Keratinocyte (primary cell): ENCODE data around the gene MGAT5. TPM values are rescaled to one million over a fixed set of nuclear protein-coding genes. Genes with fewer than 3 reads are reported as not detected.

Experiments
- DNase-seq: peaks from one replicate; pipeline ENCODE4 v3.0.0-alpha.2; 2011; ENCODE audit warnings: low read depth, missing footprints, low spot score
- FAIRE-seq: peaks from 2 replicates; lab custom pipeline; 2011; peaks lifted over from hg19 to GRCh38; lab: Jason Lieb, UNC
- H2AFZ ChIP-seq: 2 replicates; pipeline ENCODE4 v1.6.0; 2012; ENCODE audit warnings: low read length, control low read depth, inconsistent platforms; ENCODE audit not compliant: control insufficient read depth
- H3K27ac ChIP-seq: 2 replicates; pipeline ENCODE4 v1.5.1; 2011; ENCODE audit warnings: low read length; ENCODE audit not compliant: control insufficient read depth, insufficient read depth
- H3K27me3 ChIP-seq: 3 replicates; pipeline ENCODE4 v1.6.0; 2011; ENCODE audit warnings: low read length; ENCODE audit not compliant: control insufficient read depth, insufficient read depth; ENCODE audit errors: extremely low read depth
- H3K36me3 ChIP-seq, 2 experiments: 2 replicates in 1 of 2; 3 replicates in 1 of 2; pipeline ENCODE4 v1.5.1; 2011; ENCODE audit warnings: low read length in 2 of 2, mild to moderate bottlenecking in 1 of 2; ENCODE audit not compliant: control insufficient read depth in 2 of 2, insufficient read depth in 2 of 2; ENCODE audit errors: extremely low read depth in 1 of 2
- H3K4me1 ChIP-seq: 3 replicates; pipeline ENCODE4 v1.5.1; 2011; ENCODE audit warnings: low read length; ENCODE audit not compliant: control insufficient read depth, insufficient read depth; ENCODE audit errors: extremely low read depth
- H3K4me2 ChIP-seq: 3 replicates; pipeline ENCODE4 v1.6.0; 2011; ENCODE audit warnings: low read depth, low read length; ENCODE audit not compliant: control insufficient read depth, insufficient read depth; ENCODE audit errors: extremely low read depth
- H3K4me3 ChIP-seq, 3 experiments: fragments of 200-600 bp in 1 of 3; sonication (generic) in 1 of 3; 2 replicates in 2 of 3; 3 replicates in 1 of 3; pipeline ENCODE4 v1.5.1; 2011 to 2016; ENCODE audit warnings: low read length in 3 of 3, mild to moderate bottlenecking in 3 of 3, control low read depth in 2 of 3, inconsistent platforms in 1 of 3, low read depth in 1 of 3, mixed read lengths in 1 of 3, mixed run types in 1 of 3, moderate library complexity in 1 of 3; ENCODE audit not compliant: control insufficient read depth in 2 of 3, insufficient read depth in 2 of 3; ENCODE audit errors: extremely low read depth in 1 of 3
- H3K79me2 ChIP-seq: 2 replicates; pipeline ENCODE4 v1.6.0; 2012; ENCODE audit warnings: low read length; ENCODE audit not compliant: control insufficient read depth, insufficient read depth
- H3K9ac ChIP-seq: 3 replicates; pipeline ENCODE4 v1.6.0; 2011; ENCODE audit warnings: low read length; ENCODE audit not compliant: control insufficient read depth, insufficient read depth; ENCODE audit errors: extremely low read depth
- H3K9me1 ChIP-seq: 3 replicates; pipeline ENCODE4 v1.6.0; 2011; ENCODE audit warnings: low read length; ENCODE audit not compliant: control insufficient read depth, insufficient read depth; ENCODE audit errors: extremely low read depth
- H3K9me3 ChIP-seq: 2 replicates; pipeline ENCODE4 v1.5.1; 2012; ENCODE audit warnings: low read depth, low read length; ENCODE audit not compliant: control insufficient read depth
- H4K20me1 ChIP-seq: 3 replicates; pipeline ENCODE4 v1.6.0; 2011; ENCODE audit warnings: low read length; ENCODE audit not compliant: control insufficient read depth, insufficient read depth; ENCODE audit errors: extremely low read depth
- EZH2 ChIP-seq: IDR thresholded peaks from one replicate; pipeline ENCODE4 v1.6.1; 2012; ENCODE audit warnings: inconsistent platforms, mild to moderate bottlenecking, low read length, moderate library complexity
- dilution Hi-C: fragments of 300-500 bp; cut with MboI; formaldehyde crosslinking; loops from one replicate; pipeline ENCODE4 v1.7.0; 2020; ENCODE audit warnings: low sequenced_read_pairs; ENCODE audit not compliant: extremely low pct_ligation_motif_present
- polyA plus RNA-seq, 5 experiments: library from polyadenylated mRNA; depleted of rRNA in 3 of 5; stranded (reverse) in 3 of 5; stranded (forward) in 1 of 5; unstranded in 1 of 5; fragments of >200 nt; gene quantifications; 1 replicate in 1 of 5; 2 replicates in 3 of 5; 3 replicates in 1 of 5; pipeline versions ENCODE4 v1.2.1 to v1.2.3, GENCODE V29; 2011 to 2012; ENCODE audit warnings: missing spikeins in 2 of 5, low read depth in 1 of 5, low replicate concordance in 1 of 5
- TF ChIP-seq, protein P1 (sequence below), 3 experiments: IDR thresholded peaks in 1 of 3; conservative IDR thresholded peaks in 1 of 3; optimal IDR thresholded peaks in 1 of 3; 2 replicates in 2 of 3; 3 replicates in 1 of 3; pipeline versions ENCODE3 to v1.5.1; 2011; ENCODE audit warnings: low read length in 3 of 3, mild to moderate bottlenecking in 3 of 3, moderate library complexity in 2 of 3, control low read depth in 1 of 3, inconsistent platforms in 1 of 3; ENCODE audit not compliant: insufficient read depth in 2 of 3; ENCODE audit errors: extremely low read depth in 1 of 3

The MGAT5 gene
- polyA plus RNA-seq, 1 donor (not counting 4 experiments of a cell fraction or from before 2014, with no cell fraction given): 23.0 TPM

DNA sequence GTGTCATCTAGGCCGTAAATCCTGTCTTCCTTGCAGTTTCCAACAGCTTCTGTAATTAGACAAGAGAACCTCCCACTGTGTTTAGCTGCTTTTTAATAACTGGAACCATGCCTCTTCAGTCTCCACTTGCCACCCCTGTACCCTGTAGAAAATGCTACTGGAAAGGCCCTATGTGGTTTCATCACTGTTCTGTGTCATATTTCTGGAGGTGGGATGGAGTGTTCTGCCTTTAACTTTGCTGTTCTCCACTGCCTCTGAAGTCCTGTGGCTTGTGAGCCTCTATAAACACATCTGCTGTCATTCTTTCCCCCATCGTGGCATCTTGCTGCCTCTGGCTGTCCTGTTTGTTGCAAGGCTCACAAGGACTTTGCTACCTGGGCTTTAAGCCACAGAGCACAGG lies 17.9 kb downstream of the MGAT5 start:
- Histone ChIP-seq H3K4me2 (no peak overlapping the region), H3K27me3 (no peaks in the 10 kb centered on the region)

DNA sequence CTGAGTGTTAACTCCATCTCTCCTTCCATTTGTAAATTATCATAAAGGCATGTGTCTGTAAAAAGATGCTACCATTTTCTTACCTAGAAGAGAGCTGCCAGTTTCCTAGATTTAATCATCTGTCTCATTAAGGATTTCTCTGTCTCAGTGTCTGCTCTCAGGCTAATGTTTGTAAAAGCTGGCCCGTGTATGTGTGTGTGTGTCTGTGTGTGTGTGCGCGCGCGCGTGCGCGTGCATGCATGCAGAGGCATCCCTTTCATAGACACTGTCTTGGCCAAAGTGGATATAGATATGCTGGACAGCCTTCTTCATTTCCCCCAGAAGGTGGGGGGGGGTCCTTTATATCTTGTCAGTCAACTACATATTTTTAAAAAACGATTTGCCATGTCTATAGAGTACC lies 18.9 kb downstream of the MGAT5 start:
- Histone ChIP-seq H3K9me1 (no peaks in the 10 kb centered on the region), H3K27me3 (no peaks in the 10 kb centered on the region), H3K4me3 (no peak overlapping the region), H3K4me2 (no peak overlapping the region), H2AFZ (no peak overlapping the region), H4K20me1 (no peaks in the 10 kb centered on the region), H3K9ac (no peak overlapping the region), H3K79me2 (no peaks in the 10 kb centered on the region), H3K9me3 (no peaks in the 10 kb centered on the region), H3K4me1 (no peaks in the 10 kb centered on the region), H3K27ac (no peak overlapping the region), H3K36me3 (peaks cover 5 to 7% of the 10 kb centered on the region in 2 experiments)
- TF ChIP-seq EZH2: no peak
- TF ChIP-seq, protein P1, sequence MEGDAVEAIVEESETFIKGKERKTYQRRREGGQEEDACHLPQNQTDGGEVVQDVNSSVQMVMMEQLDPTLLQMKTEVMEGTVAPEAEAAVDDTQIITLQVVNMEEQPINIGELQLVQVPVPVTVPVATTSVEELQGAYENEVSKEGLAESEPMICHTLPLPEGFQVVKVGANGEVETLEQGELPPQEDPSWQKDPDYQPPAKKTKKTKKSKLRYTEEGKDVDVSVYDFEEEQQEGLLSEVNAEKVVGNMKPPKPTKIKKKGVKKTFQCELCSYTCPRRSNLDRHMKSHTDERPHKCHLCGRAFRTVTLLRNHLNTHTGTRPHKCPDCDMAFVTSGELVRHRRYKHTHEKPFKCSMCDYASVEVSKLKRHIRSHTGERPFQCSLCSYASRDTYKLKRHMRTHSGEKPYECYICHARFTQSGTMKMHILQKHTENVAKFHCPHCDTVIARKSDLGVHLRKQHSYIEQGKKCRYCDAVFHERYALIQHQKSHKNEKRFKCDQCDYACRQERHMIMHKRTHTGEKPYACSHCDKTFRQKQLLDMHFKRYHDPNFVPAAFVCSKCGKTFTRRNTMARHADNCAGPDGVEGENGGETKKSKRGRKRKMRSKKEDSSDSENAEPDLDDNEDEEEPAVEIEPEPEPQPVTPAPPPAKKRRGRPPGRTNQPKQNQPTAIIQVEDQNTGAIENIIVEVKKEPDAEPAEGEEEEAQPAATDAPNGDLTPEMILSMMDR (optimal IDR thresholded peaks at IDR 0.05 in 1 of 3, IDR thresholded peaks at IDR 0.05 in 1 of 3, conservative IDR thresholded peaks at IDR 0.05 in 1 of 3; ENCODE audit: extremely low read depth in 1 of 3, insufficient read depth in 2 of 3, low read length in 3 of 3): no peak
- dilution Hi-C loops: no loop called here
- no peak for FAIRE-seq
- DNase-seq: no peak

More for the DNA sequence above, 17.9 kb downstream of the MGAT5 start:
- dilution Hi-C loops: no loop called here
- no peaks in the 10 kb centered on the region for H3K79me2 ChIP-seq
- TF ChIP-seq, protein P1 (optimal IDR thresholded peaks at IDR 0.05 in 1 of 3, IDR thresholded peaks at IDR 0.05 in 1 of 3, conservative IDR thresholded peaks at IDR 0.05 in 1 of 3; ENCODE audit: extremely low read depth in 1 of 3, insufficient read depth in 2 of 3, low read length in 3 of 3): no peak
- TF ChIP-seq EZH2: no peak
- no peaks in the 10 kb centered on the region for H3K9me1 ChIP-seq
- no peak overlapping the region for H3K4me3 ChIP-seq
- no peaks in the 10 kb centered on the region for H3K4me1 ChIP-seq
- no peak for FAIRE-seq
- H3K9me3 ChIP-seq: no peaks in the 10 kb centered on the region
- DNase-seq: no peak
- no peaks in the 10 kb centered on the region for H4K20me1 ChIP-seq
- H3K27ac ChIP-seq: no peak overlapping the region
- no peak overlapping the region for H3K9ac ChIP-seq
- H2AFZ ChIP-seq: no peak overlapping the region
- peaks cover 5 to 7% of the 10 kb centered on the region in 2 experiments for H3K36me3 ChIP-seq
